ENCODE data around the gene MRPL12. TPM values are rescaled to one million over a fixed set of nuclear protein-coding genes. Genes with fewer than 3 reads are reported as not detected.

The MRPL12 gene
- total RNA-seq, 1 experiment from 2014 or later: 108 TPM

- H3K4me2 ChIP-seq (ENCODE audit: low read length): peak overlapping the region; percentile 99
- H3K27ac ChIP-seq (ENCODE audit: low read length): peak overlapping the region; percentile 15; the same call in 1 of the 2 replicates
- peak overlapping the region; percentile 89 for H3K4me3 ChIP-seq (ENCODE audit: low read length)
- BruUV-seq (replicated peaks): no TSS peak
- intact Hi-C loops (cut with micrococcal nuclease): no loop called here
- 0 out of 2 replicates have a peak, but pooled peaks cover 5% of the 10 kb centered on the region for H4K20me1 ChIP-seq (ENCODE audit: low read length)
- H3F3A ChIP-seq (ENCODE audit: low read length, unreplicated experiment): peaks cover 8% of the 10 kb centered on the region
- peak; percentile 25 for ATAC-seq
- H3K9me3 ChIP-seq (ENCODE audit: low read length): no peaks in the 10 kb centered on the region
- H3K9ac ChIP-seq (ENCODE audit: low read length): peak overlapping the region; percentile 77
- no peaks in the 10 kb centered on the region for H3K9me2 ChIP-seq (replicated peaks; ENCODE audit: low read length)
- ChIA-PET POLR2A (ENCODE audit: unreplicated experiment) (interaction anchor here (0.5 to 1.0 kb wide), 3 partner anchors 9 to 203 kb away, joined by 4 to 10 read pairs (median 9); no protein-coding TSS in a partner anchor), CTCF (no interaction called here)
- peaks cover 37% of the 10 kb centered on the region for H3K4me1 ChIP-seq (ENCODE audit: insufficient read depth, low read length)
- TF ChIP-seq EZH2phosphoT487 (IDR thresholded peaks at IDR 0.05; ENCODE audit: borderline replicate concordance, low read length) (no peak), CTCF (conservative IDR thresholded peaks at IDR 0.05; ENCODE audit: low read depth, low read length) (no peak; the same call in 1 of the 2 replicates), EZH2 (IDR thresholded peaks at IDR 0.05; ENCODE audit: low read length, unreplicated experiment) (no peak)
- H3K36me3 ChIP-seq (ENCODE audit: low read depth, low read length): peaks cover 13% of the 10 kb centered on the region; the same call in 1 of the 2 replicates
- peak; percentile 25 for DNase-seq
- peaks cover 33% of the 10 kb centered on the region for H3K79me2 ChIP-seq (ENCODE audit: low read length)
- no peak overlapping the region for H2AFZ ChIP-seq (ENCODE audit: low read length)
- no peaks in the 10 kb centered on the region for H3K27me3 ChIP-seq (ENCODE audit: low read length)
Observed at GRCh38 chr17:81712468-81713003, 9.4 kb downstream of the MRPL12 start.

- Histone ChIP-seq H3K9me3 (ENCODE audit: low read length) (no peaks in the 10 kb centered on the region), H3K79me2 (ENCODE audit: low read length) (peaks cover 33% of the 10 kb centered on the region), H4K20me1 (ENCODE audit: low read length) (no peaks in the 10 kb centered on the region), H3K36me3 (ENCODE audit: low read depth, low read length) (peaks cover 8% of the 10 kb centered on the region; the same call in 1 of the 2 replicates), H3K4me1 (ENCODE audit: insufficient read depth, low read length) (peaks cover 37% of the 10 kb centered on the region), H3K9ac (ENCODE audit: low read length) (peak overlapping the region; percentile 77), H3K9me2 (replicated peaks; ENCODE audit: low read length) (no peaks in the 10 kb centered on the region), H3K4me2 (ENCODE audit: low read length) (peak overlapping the region; percentile 99), H2AFZ (ENCODE audit: low read length) (0 out of 2 replicates have a peak overlapping the region, but pooled peaks have one; percentile 21), H3K4me3 (ENCODE audit: low read length) (peak overlapping the region; percentile 89), H3K27me3 (ENCODE audit: low read length) (no peaks in the 10 kb centered on the region), H3K27ac (ENCODE audit: low read length) (peak overlapping the region; percentile 15), H3F3A (ENCODE audit: low read length, unreplicated experiment) (peaks cover 8% of the 10 kb centered on the region)
- DNase-seq (peak; percentile 25), ATAC-seq (peak; percentile 4; the same call in 1 of the 2 replicates)
- BruUV-seq (replicated peaks): TSS peak; percentile 5
- TF ChIP-seq CTCF (conservative IDR thresholded peaks at IDR 0.05; ENCODE audit: low read depth, low read length) (no peak), EZH2phosphoT487 (IDR thresholded peaks at IDR 0.05; ENCODE audit: borderline replicate concordance, low read length) (no peak), EZH2 (IDR thresholded peaks at IDR 0.05; ENCODE audit: low read length, unreplicated experiment) (no peak)
- ChIA-PET POLR2A (ENCODE audit: unreplicated experiment) (interaction anchor here (0.5 to 1.0 kb wide), 3 partner anchors 9 to 32 kb away, joined by 9 to 16 read pairs (median 10); no protein-coding TSS in a partner anchor), CTCF (interaction anchor here (0.6 to 0.7 kb wide), 3 partner anchors 15 to 156 kb away, joined by 6 to 9 read pairs (median 6); no protein-coding TSS in a partner anchor)
- intact Hi-C loops (cut with micrococcal nuclease): no loop called here
Observed at GRCh38 chr17:81713004-81713555, 9.9 kb downstream of the MRPL12 start.

All from PC-3 (cell line).